GM18508 (cell line): ENCODE data around the gene SP7.

Source experiments
- ATAC-seq: cut with Tn5 transposase; IDR thresholded peaks from one replicate; pipeline ENCODE4 v1.9.1; 2021; ENCODE audit warnings: moderate number of reproducible peaks; ENCODE audit not compliant: insufficient read depth, unreplicated experiment

The SP7 gene

GRCh38 chr12:53279888-53280498, 56.2 kb downstream of the SP7 start:
- no peak for ATAC-seq

GRCh38 chr12:53279283-53279869, 56.8 kb downstream of the SP7 start:
- no peak for ATAC-seq

GRCh38 chr12:53277981-53278380, 58.2 kb downstream of the SP7 start:
- ATAC-seq, result no peak
